Common myeloid progenitor, CD34-positive (primary cell): ENCODE data around the gene LYRM4.

Experiments
- CTCF ChIA-PET: fragments of 350-600 bp; sonication (Branson Sonifier 250); formaldehyde crosslinking; loops from one replicate; lab custom pipeline; 2021; ENCODE audit warnings: antibody characterized with exemption; lab: Charles Lee
- POLR2A ChIA-PET: fragments of 350-600 bp; sonication (Branson Sonifier 250); formaldehyde crosslinking; loops from one replicate; lab custom pipeline; 2021; ENCODE audit warnings: antibody characterized with exemption; lab: Charles Lee
- DNase-seq, 3 donors: peaks; one replicate each; pipeline versions ENCODE4 v3.0.0 to v3.0.0-alpha.2; 2013
- H3K27ac ChIP-seq, 2 experiments: 1 replicate in 1 of 2; 2 replicates in 1 of 2; pipeline ENCODE4 v1.7.0; 2013; ENCODE audit warnings: inconsistent platforms in 2 of 2, low read length in 2 of 2, mild to moderate bottlenecking in 2 of 2, low read depth in 1 of 2, moderate library complexity in 1 of 2; ENCODE audit not compliant: severe bottlenecking in 2 of 2, insufficient read depth in 1 of 2, poor library complexity in 1 of 2
- H3K27me3 ChIP-seq, 5 experiments: replicated peaks in 2 of 5; 1 replicate in 3 of 5; 2 replicates in 2 of 5; pipeline versions ENCODE4 v1.6.1 to v1.7.0; 2013; ENCODE audit warnings: low read length in 4 of 5, mild to moderate bottlenecking in 2 of 5, moderate library complexity in 2 of 5, inconsistent platforms in 1 of 5; ENCODE audit not compliant: insufficient read depth in 5 of 5, control insufficient read depth in 4 of 5
- H3K36me3 ChIP-seq, 4 experiments: 1 replicate in 2 of 4; 2 replicates in 2 of 4; pipeline versions ENCODE4 v1.6.1 to v1.7.0; 2013; ENCODE audit warnings: low read length in 3 of 4, control low read depth in 1 of 4, mild to moderate bottlenecking in 1 of 4; ENCODE audit not compliant: control insufficient read depth in 4 of 4, insufficient read depth in 4 of 4
- H3K4me1 ChIP-seq, 4 experiments: 1 replicate in 3 of 4; 2 replicates in 1 of 4; pipeline versions ENCODE4 v1.6.1 to v1.7.1; 2013; ENCODE audit warnings: low read length in 3 of 4, mild to moderate bottlenecking in 3 of 4, control low read depth in 1 of 4, inconsistent platforms in 1 of 4, moderate library complexity in 1 of 4; ENCODE audit not compliant: control insufficient read depth in 4 of 4, insufficient read depth in 4 of 4; ENCODE audit errors: control extremely low read depth in 1 of 4
- H3K4me3 ChIP-seq, 7 experiments: 1 replicate in 4 of 7; 2 replicates in 3 of 7; pipeline versions ENCODE4 v1.5.1 to v1.7.0; 2013; ENCODE audit warnings: mild to moderate bottlenecking in 7 of 7, low read length in 6 of 7, moderate library complexity in 6 of 7, inconsistent platforms in 2 of 7, low read depth in 2 of 7, control low read depth in 1 of 7; ENCODE audit not compliant: insufficient read depth in 4 of 7, control insufficient read depth in 1 of 7; ENCODE audit errors: extremely low read depth in 1 of 7
- H3K9me3 ChIP-seq, 5 experiments: 1 replicate in 4 of 5; 2 replicates in 1 of 5; pipeline versions ENCODE4 v1.6.1 to v1.7.1; 2013; ENCODE audit warnings: low read length in 4 of 5, mild to moderate bottlenecking in 2 of 5, inconsistent platforms in 1 of 5, low read depth in 1 of 5, moderate library complexity in 1 of 5; ENCODE audit not compliant: control insufficient read depth in 4 of 5, insufficient read depth in 2 of 5; ENCODE audit errors: control extremely low read depth in 1 of 5
- WGBS: methylation state at CpG from one replicate; pipeline ENCODE4 v1.1.5; 2013; ENCODE audit not compliant: insufficient coverage; 5-methylcytosine and 5-hydroxymethylcytosine counted together

Gene LYRM4

DNA sequence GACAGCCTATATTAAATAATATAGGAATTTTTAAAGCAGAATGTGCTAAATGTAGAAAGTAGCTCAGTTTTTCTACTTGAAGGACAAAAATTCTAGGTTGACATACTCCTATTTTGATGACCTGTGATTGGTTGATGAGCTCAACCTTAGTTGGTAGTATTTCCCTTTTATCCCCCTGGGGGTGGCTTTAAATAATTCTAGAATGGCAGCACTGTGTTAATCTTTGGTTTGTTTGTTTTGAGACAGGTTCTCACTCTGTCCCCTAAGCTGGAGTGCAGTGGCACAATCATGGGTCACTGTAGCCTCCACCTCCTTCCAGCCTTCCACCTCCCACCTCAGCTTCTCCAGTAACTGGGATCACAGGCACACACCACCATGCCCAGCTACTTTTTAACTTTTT is 29.8 kb upstream of the LYRM4 start:
- no peaks in the 10 kb centered on the region for H3K9me3 ChIP-seq
- H3K27ac ChIP-seq, result no peak overlapping the region
- no peak overlapping the region for H3K4me3 ChIP-seq
- H3K36me3 ChIP-seq, result no peaks in the 10 kb centered on the region
- ChIA-PET POLR2A (no interaction called here), CTCF (interaction anchor here (1.2 to 1.3 kb wide), 2 partner anchors 12 to 13 kb away, joined by 3 to 4 read pairs; no protein-coding TSS in a partner anchor)
- DNase-seq, result no peak
- no peaks in the 10 kb centered on the region for H3K27me3 ChIP-seq
- peaks cover 0 to 17% (median 10%) of the 10 kb centered on the region in 4 experiments for H3K4me1 ChIP-seq

DNA sequence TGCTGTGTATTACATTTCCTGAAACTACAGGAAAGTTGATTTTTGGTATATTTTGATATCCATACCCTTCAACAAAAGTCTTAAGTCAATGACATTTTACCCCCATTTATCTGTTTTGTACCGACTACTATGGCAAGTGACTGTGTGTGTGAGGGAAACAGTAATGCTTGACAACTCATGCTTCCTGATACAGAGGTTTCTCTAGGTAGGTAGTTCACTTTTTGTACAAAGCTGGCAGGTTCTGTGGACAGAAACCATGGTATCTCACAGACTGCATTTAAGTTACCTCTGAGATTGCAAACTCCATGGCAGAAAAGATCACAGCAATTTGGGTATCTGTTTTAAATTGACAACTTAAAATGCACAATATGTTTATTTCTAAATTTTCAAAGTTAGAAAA is 29.3 kb upstream of the LYRM4 start:
- no CpG with 5 or more reads among the region's 1 CpG for WGBS
- H3K36me3 ChIP-seq, result no peaks in the 10 kb centered on the region
- H3K4me1 ChIP-seq, result peaks cover 0 to 17% (median 10%) of the 10 kb centered on the region in 4 experiments
- no peak for DNase-seq
- CTCF ChIA-PET, result interaction anchor here (1.2 to 1.3 kb wide), 2 partner anchors 12 to 13 kb away, joined by 3 to 4 read pairs; no protein-coding TSS in a partner anchor
- no peak overlapping the region for H3K4me3 ChIP-seq
- H3K27me3 ChIP-seq, result no peaks in the 10 kb centered on the region
- H3K27ac ChIP-seq, result no peak overlapping the region
- POLR2A ChIA-PET, result no interaction called here
- no peaks in the 10 kb centered on the region for H3K9me3 ChIP-seq

GRCh38 chr6:5287966-5288297 is 27.2 kb upstream of the LYRM4 start:
- CTCF ChIA-PET, result interaction anchor here (1.2 to 1.7 kb wide), 2 partner anchors 10 to 15 kb away, joined by 3 to 7 read pairs; no protein-coding TSS in a partner anchor
- Histone ChIP-seq H3K4me1 (peaks cover 0 to 4% (median 0%) of the 10 kb centered on the region in 4 experiments), H3K36me3 (no peaks in the 10 kb centered on the region), H3K27ac (no peak overlapping the region), H3K27me3 (no peaks in the 10 kb centered on the region), H3K9me3 (no peaks in the 10 kb centered on the region), H3K4me3 (no peak overlapping the region)
- POLR2A ChIA-PET, result no interaction called here
- WGBS, result 95% methylated on average over 2 of the region's 2 CpGs
- no peak for DNase-seq

DNA sequence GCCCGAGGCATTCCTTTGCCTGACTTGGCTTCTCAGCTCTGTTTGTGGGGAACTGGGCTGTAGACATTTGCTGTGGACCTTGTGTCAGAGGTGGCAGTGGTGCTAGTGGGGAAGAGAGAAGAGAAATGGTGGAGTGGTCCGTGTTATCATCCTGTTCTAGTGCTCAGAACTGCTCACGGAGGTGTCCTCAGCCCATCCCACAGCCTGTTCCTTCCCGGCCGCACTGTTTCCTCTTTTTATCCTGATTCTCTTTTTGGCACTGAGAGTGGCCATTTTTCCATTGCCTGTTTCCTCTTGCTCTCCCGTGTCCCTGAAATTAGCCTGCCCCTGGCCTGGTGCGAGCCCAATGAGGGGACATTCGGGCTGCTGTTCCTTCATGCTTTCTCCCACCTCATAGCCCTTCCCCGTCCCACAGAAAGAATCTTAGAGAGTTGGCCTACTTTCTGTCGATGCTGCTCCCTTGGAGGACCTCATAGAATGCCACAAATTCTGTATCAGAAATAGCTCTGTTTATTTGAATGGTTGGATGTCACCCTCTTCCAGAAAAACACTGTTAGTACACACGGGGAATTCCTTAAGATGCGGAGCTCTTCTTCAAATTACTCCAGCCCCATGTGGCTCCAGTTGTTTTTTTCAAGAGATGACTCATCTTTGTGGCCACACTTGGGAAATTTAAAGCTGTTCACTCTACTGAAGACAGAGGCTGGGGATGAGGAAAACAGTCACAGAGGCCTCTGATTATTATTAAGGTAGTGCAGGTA is 26.6 kb upstream of the LYRM4 start:
- Histone ChIP-seq H3K9me3 (no peaks in the 10 kb centered on the region), H3K27ac (no peak overlapping the region), H3K36me3 (no peaks in the 10 kb centered on the region), H3K4me1 (peaks cover 0 to 3% (median 0%) of the 10 kb centered on the region in 4 experiments), H3K27me3 (no peaks in the 10 kb centered on the region), H3K4me3 (no peak overlapping the region)
- WGBS, result 94% methylated on average over 9 of the region's 12 CpGs
- ChIA-PET POLR2A (no interaction called here), CTCF (interaction anchor here (1.1 to 1.7 kb wide), 2 partner anchors 11 to 16 kb away, joined by 3 to 7 read pairs; no protein-coding TSS in a partner anchor)
- no peak for DNase-seq

- WGBS, result 90% methylated on average over 7 of the region's 7 CpGs
- CTCF ChIA-PET, result interaction anchor here (1.1 kb wide), 1 partner anchor 11 kb away, joined by 3 read pairs; no protein-coding TSS in a partner anchor
- no peak overlapping the region for H3K27ac ChIP-seq
- H3K9me3 ChIP-seq, result no peaks in the 10 kb centered on the region
- no peak for DNase-seq
- no peaks in the 10 kb centered on the region for H3K27me3 ChIP-seq
- POLR2A ChIA-PET, result no interaction called here
- no peaks in the 10 kb centered on the region for H3K36me3 ChIP-seq
- H3K4me3 ChIP-seq, result no peak overlapping the region
- peaks cover 0 to 3% (median 0%) of the 10 kb centered on the region in 4 experiments for H3K4me1 ChIP-seq
Observed at GRCh38 chr6:5286780-5287179, 26.0 kb upstream of the LYRM4 start.

- Histone ChIP-seq H3K27ac (no peak overlapping the region), H3K27me3 (no peaks in the 10 kb centered on the region), H3K4me3 (no peak overlapping the region), H3K9me3 (no peaks in the 10 kb centered on the region), H3K4me1 (peaks cover 0 to 5% (median 2%) of the 10 kb centered on the region in 4 experiments), H3K36me3 (no peaks in the 10 kb centered on the region)
- ChIA-PET CTCF (interaction anchor here (0.6 to 1.2 kb wide), 3 partner anchors 45 to 136 kb away, joined by 3 read pairs; no protein-coding TSS in a partner anchor), POLR2A (no interaction called here)
- DNase-seq, result no peak
- WGBS, result 98% methylated on average over 4 of the region's 5 CpGs
Observed at GRCh38 chr6:5285526-5285925, 24.8 kb upstream of the LYRM4 start.

GRCh38 chr6:5285081-5285480 is 24.3 kb upstream of the LYRM4 start:
- no peaks in the 10 kb centered on the region for H3K9me3 ChIP-seq
- no peak for DNase-seq
- H3K27me3 ChIP-seq, result no peaks in the 10 kb centered on the region
- H3K36me3 ChIP-seq, result no peaks in the 10 kb centered on the region
- WGBS, result 94% methylated on average over 6 of the region's 6 CpGs
- H3K4me1 ChIP-seq, result peaks cover 0 to 10% (median 6%) of the 10 kb centered on the region in 4 experiments
- no peak overlapping the region for H3K4me3 ChIP-seq
- no peak overlapping the region for H3K27ac ChIP-seq
- ChIA-PET CTCF (interaction anchor here (1.2 kb wide), 1 partner anchor 50 kb away, joined by 3 read pairs; no protein-coding TSS in a partner anchor), POLR2A (no interaction called here)
